Measurements from ENCODE around the gene ZNF446.

The ZNF446 gene

GRCh38 chr19:58522709-58523108 lies 46.6 kb downstream of the ZNF446 start:
- DNase-seq (ENCODE audit: low read depth in 2 of 2): no peak

DNA sequence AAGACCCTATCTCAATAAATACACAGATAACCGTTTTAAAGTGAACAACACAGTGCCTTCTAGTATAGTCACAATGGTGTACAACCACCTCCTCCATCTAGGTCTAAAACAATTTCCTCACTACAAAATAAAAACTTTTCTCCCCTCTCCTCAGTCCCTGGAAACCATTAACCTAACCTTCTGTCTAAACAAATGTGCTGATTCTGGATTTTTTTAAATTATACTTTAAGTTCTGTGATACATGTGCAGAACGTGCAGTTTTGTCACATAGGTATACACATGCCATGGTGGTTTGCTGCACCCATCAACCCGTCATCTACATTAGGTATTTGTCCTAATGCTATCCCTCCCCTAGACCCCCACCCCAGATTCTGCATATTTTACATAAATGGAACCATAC lies 53.3 kb downstream of the ZNF446 start:
- DNase-seq (ENCODE audit: low read depth in 2 of 2): no peak

Measured in stimulated activated CD8-positive, alpha-beta memory T cell treated with anti-CD3 and anti-CD28 coated beads, Interleukin-7, amount 100 ng/mL, for 4 hours (primary cell).